Measurements from ENCODE around the gene NELL1. TPM values are rescaled to one million over a fixed set of nuclear protein-coding genes. Genes with fewer than 3 reads are reported as not detected.

NELL1 gene
- total and polyA plus RNA-seq, 2 donors (not counting 1 experiment from before 2014, with no cell fraction given), result not detected

- Histone ChIP-seq H3K4me1 (ENCODE audit: control insufficient read depth, extremely low read depth, insufficient read depth, low read length) (no peaks in the 10 kb centered on the region), H4K20me1 (ENCODE audit: control insufficient read depth, extremely low read depth, insufficient read depth, low read length) (no peaks in the 10 kb centered on the region), H3K4me3 (replicated peaks in 1 of 4; ENCODE audit: control extremely low read depth in 1 of 4, insufficient read depth in 1 of 4, low read depth in 3 of 4, low read length in 4 of 4) (no peak overlapping the region), H3K9me3 (ENCODE audit: control insufficient read depth, insufficient read depth, low read depth, low read length) (no peaks in the 10 kb centered on the region), H3K36me3 (ENCODE audit: control insufficient read depth, insufficient read depth, low read length) (no peaks in the 10 kb centered on the region), H3K4me2 (ENCODE audit: extremely low read depth, insufficient read depth, low read length) (no peak overlapping the region), H3K27ac (ENCODE audit: insufficient read depth, low read length) (no peak overlapping the region), H3K9ac (ENCODE audit: insufficient read depth, low read length) (no peak overlapping the region), H3K79me2 (ENCODE audit: control insufficient read depth, insufficient read depth, low read length) (no peaks in the 10 kb centered on the region), H2AFZ (ENCODE audit: low read length) (no peak overlapping the region), H3K27me3 (ENCODE audit: control insufficient read depth, insufficient read depth, low read length) (no peaks in the 10 kb centered on the region)
- TF ChIP-seq, protein P1, sequence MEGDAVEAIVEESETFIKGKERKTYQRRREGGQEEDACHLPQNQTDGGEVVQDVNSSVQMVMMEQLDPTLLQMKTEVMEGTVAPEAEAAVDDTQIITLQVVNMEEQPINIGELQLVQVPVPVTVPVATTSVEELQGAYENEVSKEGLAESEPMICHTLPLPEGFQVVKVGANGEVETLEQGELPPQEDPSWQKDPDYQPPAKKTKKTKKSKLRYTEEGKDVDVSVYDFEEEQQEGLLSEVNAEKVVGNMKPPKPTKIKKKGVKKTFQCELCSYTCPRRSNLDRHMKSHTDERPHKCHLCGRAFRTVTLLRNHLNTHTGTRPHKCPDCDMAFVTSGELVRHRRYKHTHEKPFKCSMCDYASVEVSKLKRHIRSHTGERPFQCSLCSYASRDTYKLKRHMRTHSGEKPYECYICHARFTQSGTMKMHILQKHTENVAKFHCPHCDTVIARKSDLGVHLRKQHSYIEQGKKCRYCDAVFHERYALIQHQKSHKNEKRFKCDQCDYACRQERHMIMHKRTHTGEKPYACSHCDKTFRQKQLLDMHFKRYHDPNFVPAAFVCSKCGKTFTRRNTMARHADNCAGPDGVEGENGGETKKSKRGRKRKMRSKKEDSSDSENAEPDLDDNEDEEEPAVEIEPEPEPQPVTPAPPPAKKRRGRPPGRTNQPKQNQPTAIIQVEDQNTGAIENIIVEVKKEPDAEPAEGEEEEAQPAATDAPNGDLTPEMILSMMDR (conservative IDR thresholded peaks at IDR 0.05 in 1 of 2, IDR thresholded peaks at IDR 0.05 in 1 of 2; ENCODE audit: low read depth in 1 of 2, low read length in 2 of 2), result no peak
- no peak for TF ChIP-seq EZH2 (IDR thresholded peaks at IDR 0.05; ENCODE audit: low read length, missing control alignments)
- no peak for DNase-seq (ENCODE audit: low read depth in 2 of 2)
Observed at GRCh38 chr11:21481255-21481654, 811.9 kb downstream of the NELL1 start.

- no peak for TF ChIP-seq EZH2 (IDR thresholded peaks at IDR 0.05; ENCODE audit: low read length, missing control alignments)
- TF ChIP-seq, protein P1 (conservative IDR thresholded peaks at IDR 0.05 in 1 of 2, IDR thresholded peaks at IDR 0.05 in 1 of 2; ENCODE audit: low read depth in 1 of 2, low read length in 2 of 2), result no peak
- H4K20me1 ChIP-seq (ENCODE audit: control insufficient read depth, extremely low read depth, insufficient read depth, low read length), result no peaks in the 10 kb centered on the region
- H3K9me3 ChIP-seq (ENCODE audit: control insufficient read depth, insufficient read depth, low read depth, low read length), result no peaks in the 10 kb centered on the region
- H2AFZ ChIP-seq (ENCODE audit: low read length), result no peak overlapping the region
- H3K4me1 ChIP-seq (ENCODE audit: control insufficient read depth, extremely low read depth, insufficient read depth, low read length), result no peaks in the 10 kb centered on the region
- DNase-seq (ENCODE audit: low read depth in 2 of 2), result no peak
- H3K4me3 ChIP-seq (replicated peaks in 1 of 4; ENCODE audit: control extremely low read depth in 1 of 4, insufficient read depth in 1 of 4, low read depth in 3 of 4, low read length in 4 of 4), result no peak overlapping the region
- H3K27ac ChIP-seq (ENCODE audit: insufficient read depth, low read length), result no peak overlapping the region
- H3K79me2 ChIP-seq (ENCODE audit: control insufficient read depth, insufficient read depth, low read length), result no peaks in the 10 kb centered on the region
- H3K9ac ChIP-seq (ENCODE audit: insufficient read depth, low read length), result no peak overlapping the region
- H3K4me2 ChIP-seq (ENCODE audit: extremely low read depth, insufficient read depth, low read length), result no peak overlapping the region
- H3K36me3 ChIP-seq (ENCODE audit: control insufficient read depth, insufficient read depth, low read length), result no peaks in the 10 kb centered on the region
- no peaks in the 10 kb centered on the region for H3K27me3 ChIP-seq (ENCODE audit: control insufficient read depth, insufficient read depth, low read length)
Observed at GRCh38 chr11:21484039-21484438, 814.7 kb downstream of the NELL1 start.

GRCh38 chr11:21485006-21485405, 815.6 kb downstream of the NELL1 start:
- Histone ChIP-seq H3K27me3 (ENCODE audit: control insufficient read depth, insufficient read depth, low read length) (no peaks in the 10 kb centered on the region), H4K20me1 (ENCODE audit: control insufficient read depth, extremely low read depth, insufficient read depth, low read length) (no peaks in the 10 kb centered on the region), H3K4me1 (ENCODE audit: control insufficient read depth, extremely low read depth, insufficient read depth, low read length) (no peaks in the 10 kb centered on the region), H3K9ac (ENCODE audit: insufficient read depth, low read length) (no peak overlapping the region), H3K4me2 (ENCODE audit: extremely low read depth, insufficient read depth, low read length) (no peak overlapping the region), H3K27ac (ENCODE audit: insufficient read depth, low read length) (no peak overlapping the region), H2AFZ (ENCODE audit: low read length) (no peak overlapping the region), H3K79me2 (ENCODE audit: control insufficient read depth, insufficient read depth, low read length) (no peaks in the 10 kb centered on the region), H3K36me3 (ENCODE audit: control insufficient read depth, insufficient read depth, low read length) (no peaks in the 10 kb centered on the region), H3K9me3 (ENCODE audit: control insufficient read depth, insufficient read depth, low read depth, low read length) (no peaks in the 10 kb centered on the region), H3K4me3 (replicated peaks in 1 of 4; ENCODE audit: control extremely low read depth in 1 of 4, insufficient read depth in 1 of 4, low read depth in 3 of 4, low read length in 4 of 4) (no peak overlapping the region)
- DNase-seq (ENCODE audit: low read depth in 2 of 2), result no peak
- TF ChIP-seq EZH2 (IDR thresholded peaks at IDR 0.05; ENCODE audit: low read length, missing control alignments), result no peak
- TF ChIP-seq, protein P1 (conservative IDR thresholded peaks at IDR 0.05 in 1 of 2, IDR thresholded peaks at IDR 0.05 in 1 of 2; ENCODE audit: low read depth in 1 of 2, low read length in 2 of 2), result no peak
